ENCODE results near the gene HMMR.

Gene HMMR

DNA sequence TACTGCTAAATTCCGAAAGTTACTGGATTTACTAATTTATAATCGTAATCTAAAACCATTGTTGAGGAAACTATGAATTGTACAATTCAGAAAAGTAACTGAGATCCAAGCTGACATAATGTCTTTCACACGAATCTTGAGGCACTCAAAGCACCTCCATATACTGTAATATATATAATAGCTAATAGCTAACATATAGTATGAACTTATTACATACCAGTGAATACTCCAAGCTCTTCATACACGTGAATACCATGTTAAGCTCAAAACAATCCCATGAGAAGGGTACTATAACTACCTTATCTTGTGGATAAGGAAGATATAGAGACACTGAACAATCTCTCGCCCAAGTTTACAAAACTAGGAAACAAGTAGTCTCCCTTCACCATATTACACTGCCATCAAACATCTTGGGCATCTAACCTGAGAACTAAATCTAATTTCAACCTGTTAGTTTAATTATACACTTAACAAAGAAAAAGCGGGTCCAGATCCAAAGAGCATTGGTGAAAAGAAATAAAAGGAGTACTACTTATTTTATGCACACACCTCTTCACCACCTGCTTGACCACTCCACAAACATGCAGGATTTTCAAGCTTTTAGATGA, 1.6 kb upstream of the HMMR start:
- DNase-seq (ENCODE audit: low read depth in 2 of 2), result no peak

DNA sequence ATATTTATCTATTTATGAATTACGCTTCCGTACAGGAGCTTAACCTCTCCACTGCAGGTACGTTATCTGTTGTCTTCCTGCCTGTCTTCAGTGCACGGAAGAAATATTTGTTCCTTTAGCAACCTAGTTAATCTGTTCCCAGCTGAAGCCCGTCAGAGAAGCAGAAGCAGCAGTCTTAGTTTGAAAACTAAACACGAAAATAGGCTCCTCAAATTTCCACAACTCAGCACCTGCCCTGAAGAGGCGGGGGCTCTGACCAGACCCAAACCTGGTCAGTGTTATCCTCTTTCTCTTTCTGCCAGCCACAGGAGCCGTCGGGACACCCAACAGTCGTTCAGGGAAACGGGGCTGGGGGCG, 992 bp upstream of the HMMR start:
- DNase-seq (ENCODE audit: low read depth in 2 of 2), result no peak

DNA sequence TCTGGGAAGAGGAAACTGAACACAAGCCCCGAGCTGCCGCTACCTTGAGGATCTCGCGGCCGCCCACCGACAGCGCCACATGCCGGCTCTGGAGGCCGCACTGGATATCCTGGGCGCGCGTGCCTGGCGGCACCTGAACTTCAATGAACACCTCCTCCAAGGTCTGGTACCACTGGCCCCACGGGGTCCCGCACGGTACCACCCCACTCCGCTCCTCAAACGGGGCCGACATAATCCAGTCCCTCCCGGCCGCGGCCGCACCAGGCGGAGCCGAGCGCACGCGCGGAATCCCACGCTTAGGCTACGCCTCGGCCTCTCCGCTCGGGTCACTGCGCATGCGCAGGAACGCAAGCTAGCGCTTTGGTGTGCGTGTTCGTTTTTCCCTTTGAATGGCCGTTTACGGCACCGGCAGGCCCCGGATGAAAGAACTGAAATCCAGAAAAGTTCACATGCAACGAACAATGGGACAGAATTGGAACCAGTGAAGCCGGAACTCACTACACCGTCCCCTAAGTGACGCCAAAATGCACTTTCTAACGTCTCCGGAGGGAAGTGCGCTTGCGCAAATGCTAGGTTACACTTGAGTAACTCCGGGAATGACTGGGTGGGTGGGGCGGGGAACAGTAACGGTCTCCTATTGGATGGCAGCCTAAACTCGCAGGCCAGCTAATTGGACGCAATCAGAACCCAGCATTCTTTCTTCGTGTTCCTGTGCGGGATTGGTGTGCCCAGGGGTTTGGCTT, 442 bp upstream of the HMMR start, which contains the start of gene NUDCD2:
NUDCD2 (minus strand) TSS at position 284 of the 743 bp plus-strand sequence; CDS start at position 232, 52 bp downstream.
- DNase-seq (ENCODE audit: low read depth in 2 of 2), result peak; percentile 98

DNA sequence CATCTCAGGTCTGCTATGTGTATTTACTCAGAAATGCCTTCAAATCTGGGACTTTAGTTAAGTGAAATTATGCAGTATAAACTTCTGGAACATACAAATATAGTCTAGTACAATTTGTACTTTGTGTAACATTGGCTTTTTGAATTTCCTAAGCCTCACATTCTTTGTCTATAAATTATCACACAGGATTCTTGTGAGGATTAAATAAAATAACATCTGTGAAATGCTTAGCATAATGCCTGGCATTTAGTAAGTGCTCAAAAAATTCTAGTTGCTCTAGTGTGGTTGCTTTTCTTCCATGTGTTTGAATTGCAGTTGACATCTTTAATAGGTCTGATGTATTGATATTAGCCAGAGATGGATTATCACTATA, 2.6 kb downstream of the HMMR start:
- no peak for DNase-seq (ENCODE audit: low read depth in 2 of 2)

DNA sequence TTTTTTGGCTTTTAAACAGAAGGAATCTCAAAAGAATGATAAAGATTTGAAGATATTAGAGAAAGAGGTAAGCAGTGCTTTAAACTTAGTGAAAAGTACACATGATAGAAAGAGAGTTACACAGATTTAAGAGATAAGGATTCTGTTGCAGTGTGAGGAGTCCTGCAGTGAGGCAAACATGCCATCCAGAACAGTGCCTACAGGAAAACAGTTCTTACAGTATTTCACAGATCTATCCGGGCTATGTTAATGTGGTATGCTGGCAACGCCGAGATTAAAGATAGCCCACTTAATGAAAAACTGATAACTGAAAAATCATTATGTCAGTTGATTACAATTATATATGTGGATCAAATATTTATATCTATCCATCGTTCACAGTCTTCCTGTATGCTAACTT, 7.2 kb downstream of the HMMR start:
- no peak for DNase-seq (ENCODE audit: low read depth in 2 of 2)

DNA sequence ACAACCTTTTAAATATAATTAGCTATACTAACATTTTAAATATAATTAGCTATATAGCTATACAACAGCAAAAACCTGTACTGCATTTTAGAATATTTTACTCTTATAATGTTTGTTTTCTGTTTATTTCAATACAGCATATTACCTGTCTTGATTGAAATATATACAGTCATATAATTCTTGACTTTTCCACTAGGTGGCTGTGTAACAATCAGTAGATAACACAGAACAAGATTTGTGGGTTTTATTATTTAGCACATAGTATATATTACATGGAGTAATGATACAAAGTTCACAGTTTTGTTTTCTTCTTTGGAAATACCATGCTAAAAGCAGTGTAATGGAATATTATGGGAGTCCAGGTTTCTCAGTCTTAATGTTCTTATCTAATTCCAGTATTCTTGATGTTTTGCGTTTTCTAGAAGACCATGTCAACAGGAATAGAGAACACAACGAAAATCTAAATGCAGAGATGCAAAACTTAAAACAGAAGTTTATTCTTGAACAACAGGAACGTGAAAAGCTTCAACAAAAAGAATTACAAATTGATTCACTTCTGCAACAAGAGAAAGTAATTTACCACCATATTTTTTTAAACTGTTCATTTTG, 13.3 kb downstream of the HMMR start:
- no peak for DNase-seq (ENCODE audit: low read depth in 2 of 2)

DNA sequence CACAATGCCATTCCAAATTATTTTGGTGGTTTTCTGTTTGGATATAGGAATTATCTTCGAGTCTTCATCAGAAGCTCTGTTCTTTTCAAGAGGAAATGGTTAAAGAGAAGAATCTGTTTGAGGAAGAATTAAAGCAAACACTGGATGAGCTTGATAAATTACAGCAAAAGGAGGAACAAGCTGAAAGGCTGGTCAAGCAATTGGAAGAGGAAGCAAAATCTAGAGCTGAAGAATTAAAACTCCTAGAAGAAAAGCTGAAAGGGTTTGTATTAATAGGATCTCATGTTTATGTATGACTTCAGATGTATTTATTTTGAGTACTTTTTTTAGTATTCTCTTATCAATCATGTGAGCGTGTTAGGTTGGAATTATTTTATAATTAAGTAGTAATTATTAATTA, 15.0 kb downstream of the HMMR start:
- no peak for DNase-seq (ENCODE audit: low read depth in 2 of 2)

DNA sequence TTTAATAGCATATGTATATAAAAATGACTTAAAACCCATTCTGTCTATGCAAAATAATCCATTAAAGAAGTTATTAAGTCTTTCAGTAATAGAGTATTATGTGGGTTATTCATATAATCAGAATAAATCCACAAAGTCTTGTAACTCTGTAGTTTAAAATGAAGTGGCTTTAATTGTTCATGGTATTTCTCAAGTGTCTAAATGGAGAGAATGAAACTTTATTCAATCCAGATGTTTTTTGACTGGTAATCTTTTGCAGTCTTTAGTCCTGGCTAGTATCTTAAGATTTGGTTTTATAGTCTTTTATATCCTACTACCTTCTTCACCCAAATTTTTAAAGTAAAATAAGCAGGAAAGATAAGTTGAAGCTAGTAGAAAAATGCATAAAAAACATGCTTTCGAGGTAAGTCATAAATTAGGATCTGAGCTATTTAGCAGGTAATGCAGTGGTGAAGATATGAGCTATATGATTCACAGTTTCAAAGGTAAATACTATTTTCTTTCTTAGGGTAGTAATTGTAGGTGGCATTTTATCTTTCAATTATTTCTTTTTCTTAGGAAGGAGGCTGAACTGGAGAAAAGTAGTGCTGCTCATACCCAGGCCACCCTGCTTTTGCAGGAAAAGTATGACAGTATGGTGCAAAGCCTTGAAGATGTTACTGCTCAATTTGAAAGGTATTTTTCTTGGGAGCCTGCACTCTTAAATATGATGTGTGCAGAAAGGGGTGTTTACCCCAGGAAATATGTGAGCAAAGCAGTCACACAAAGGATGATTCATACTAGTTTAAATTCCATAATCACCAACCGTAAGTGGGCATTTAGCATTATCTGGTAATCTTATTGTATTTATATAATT, 17.9 kb downstream of the HMMR start:
- no peak for DNase-seq (ENCODE audit: low read depth in 2 of 2)

DNA sequence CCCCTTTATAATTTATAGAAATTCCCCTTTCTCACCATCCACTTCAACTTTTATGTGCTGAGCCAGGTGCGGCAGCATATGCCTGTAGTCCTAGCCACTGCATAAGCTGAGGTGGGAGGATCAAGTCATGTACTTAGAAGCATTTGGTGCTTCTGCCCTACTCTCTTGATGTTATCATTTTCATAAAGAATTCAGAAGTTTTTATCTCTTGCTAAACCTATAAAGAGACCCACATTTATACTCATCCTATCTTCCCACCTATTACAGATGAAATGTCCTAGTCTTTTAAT, 18.5 kb downstream of the HMMR start:
- no peak for DNase-seq (ENCODE audit: low read depth in 2 of 2)

DNA sequence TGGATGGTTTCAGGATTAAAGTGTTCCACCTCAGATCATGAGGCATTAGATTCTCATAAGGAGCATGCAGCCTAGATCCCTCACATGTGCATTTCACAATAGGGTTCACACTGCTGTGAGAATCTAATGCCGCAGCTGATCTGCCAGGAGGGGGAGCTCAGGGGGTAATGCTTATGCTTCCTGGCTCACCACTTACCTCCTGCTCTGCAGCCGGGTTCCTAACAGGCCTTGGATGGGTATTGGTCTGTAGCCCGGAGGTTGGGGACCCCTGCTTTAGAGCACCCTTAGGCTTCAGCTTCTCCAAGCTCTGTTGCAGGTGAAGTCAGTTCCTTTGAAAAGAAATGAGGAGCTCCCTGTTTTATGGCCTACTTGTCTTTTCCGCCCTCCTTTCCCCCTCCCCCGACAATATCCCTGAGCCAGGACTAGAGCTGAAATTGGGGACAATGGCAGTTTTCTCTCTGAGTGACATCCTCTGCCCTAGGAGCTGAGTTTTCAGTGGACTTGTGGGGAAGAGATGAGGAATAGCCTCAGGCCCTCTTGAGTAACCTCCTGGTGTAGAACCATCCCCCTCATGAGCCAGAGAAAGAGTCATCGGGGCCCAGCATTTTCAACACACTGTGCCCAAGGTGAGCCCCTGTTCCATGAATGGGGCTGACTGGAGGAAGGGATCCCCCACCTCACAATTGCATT, 28.8 kb downstream of the HMMR start:
- DNase-seq (ENCODE audit: low read depth in 2 of 2), result no peak

DNA sequence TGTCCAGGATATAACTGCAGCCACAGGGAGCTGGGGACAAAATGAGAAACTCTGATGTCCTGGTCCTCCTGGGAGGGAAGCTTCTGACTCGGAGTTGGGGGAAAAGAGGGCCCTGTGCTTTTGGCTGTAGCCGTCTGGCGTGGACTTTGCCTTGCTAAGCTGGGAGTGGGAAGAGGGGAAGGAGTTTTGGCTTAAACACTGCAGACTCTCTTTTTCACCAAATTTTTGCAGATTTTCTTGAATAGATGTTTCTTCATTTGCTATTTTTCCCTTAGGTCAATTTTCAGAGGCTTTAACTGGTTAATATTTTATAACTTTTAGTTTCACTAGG, 29.3 kb downstream of the HMMR start:
- no peak for DNase-seq (ENCODE audit: low read depth in 2 of 2)

DNA sequence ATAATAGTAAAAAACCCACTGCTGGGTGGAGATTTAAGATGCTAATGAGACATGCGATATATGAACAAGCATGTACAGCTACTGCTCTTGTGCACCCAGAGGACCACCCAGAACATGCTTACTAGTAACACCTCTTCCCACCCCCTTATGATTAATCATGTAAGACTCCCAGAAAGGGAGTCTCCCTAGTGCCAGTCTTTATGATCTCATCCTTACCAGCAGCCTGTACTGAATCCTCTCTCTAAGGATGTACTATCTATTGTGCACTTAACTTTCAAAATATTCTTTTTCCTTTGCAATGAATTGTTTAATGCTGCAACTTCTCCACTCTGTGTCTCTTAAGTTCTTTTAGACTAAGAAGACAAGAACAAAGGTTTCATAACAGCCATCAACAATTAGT, 35.9 kb downstream of the HMMR start:
- DNase-seq (ENCODE audit: low read depth in 2 of 2), result no peak

DNA sequence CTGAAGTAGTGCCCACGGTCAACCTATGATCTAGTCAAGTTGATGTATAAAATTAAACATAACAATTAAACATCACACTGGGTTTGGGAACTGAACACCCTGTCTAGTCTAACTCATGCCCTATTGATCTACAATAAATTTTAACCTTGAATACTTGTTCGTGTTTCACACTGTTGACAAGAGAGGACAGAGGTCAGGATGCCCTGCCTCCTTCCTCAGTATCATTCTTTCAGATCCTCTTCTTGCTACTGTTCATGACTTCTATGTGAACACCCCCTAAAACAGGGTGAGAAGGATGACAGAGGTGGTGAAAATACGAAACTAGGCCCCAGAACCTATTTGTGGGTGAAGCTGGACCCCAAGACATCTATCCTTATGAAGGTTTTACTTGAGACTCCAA, 36.9 kb downstream of the HMMR start:
- DNase-seq (ENCODE audit: low read depth in 2 of 2), result no peak

DNA sequence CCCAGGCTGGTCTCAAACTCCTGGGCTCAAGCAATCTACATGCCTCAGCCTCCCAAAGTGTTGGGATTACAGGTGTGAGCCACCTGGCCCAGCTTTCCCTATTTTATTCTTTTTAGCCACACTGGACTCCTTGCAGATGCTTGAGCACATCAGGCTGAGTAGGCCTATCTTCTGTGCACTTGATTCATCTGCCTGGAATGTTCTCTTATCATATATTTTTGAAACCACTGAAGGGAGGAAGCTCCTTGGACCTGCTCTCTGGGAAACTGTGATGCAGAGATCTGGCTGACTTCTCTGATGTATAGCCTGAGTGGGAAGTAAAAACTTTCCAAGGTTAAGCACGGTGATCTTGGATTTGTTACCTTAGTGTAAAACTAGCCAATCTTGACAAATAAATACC, 38.5 kb downstream of the HMMR start:
- no peak for DNase-seq (ENCODE audit: low read depth in 2 of 2)

DNA sequence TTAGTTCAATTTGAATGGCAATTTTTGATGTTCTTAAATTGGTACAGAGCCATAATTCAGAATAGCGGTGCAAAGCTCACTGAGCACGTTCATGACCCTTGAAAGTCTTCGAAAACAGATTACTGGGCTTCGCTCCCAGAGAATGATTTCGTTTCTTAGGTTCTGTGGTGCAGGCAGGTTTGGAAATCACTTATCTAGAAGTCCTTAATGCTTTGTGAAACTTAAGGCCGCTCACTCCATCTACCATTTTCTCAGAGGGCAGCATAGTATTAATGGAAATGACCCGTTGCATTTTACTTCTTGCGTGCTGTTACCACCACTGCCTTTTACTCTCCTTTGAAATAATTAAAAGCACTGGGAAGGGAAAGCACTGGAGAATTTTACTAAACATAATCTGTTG, 42.1 kb downstream of the HMMR start:
- DNase-seq (ENCODE audit: low read depth in 2 of 2), result no peak

DNA sequence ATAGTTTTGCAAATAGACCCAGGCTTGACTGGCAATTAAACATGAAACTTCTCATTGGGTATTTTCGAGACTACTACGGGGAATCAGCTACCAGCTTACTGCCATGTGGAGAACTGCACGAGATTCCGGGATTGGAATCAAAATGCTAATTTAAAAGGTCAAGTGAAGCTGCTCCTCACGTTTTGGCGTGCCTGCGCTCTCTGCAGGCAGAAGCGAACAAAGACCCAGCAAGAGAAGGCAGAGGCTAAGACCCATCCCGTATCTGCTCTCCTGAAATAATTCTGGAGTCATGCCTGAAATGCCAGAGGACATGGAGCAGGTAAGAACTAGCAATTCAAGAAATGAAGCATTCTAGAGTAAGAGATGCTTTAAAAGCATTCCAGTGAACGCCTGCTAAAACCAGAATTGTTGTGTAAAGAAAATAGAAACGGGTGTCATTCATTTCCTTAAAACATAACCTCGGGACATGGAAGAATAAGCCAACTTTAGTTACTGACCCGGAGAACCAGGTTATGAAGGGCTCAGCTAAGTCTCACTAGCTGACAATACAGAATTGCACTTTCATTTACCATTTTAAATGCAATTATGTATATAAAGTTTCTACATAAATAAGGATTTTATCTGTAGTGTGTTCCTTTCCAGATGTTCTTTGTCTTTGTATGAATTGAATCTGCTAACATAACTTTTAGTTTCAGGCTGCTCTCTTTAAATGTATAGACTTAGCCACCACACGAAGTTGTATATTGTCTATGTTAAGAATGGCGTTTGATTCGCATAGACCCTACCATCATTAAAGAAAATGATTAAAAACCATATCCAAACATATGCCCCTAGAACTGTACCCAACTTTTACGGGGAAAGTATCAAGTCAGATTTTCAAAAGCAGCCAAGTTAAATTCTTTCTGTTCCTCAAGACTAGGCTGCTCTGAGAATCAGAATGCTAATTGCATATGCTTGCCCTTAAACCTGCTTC, 43.0 kb downstream of the HMMR start:
- peak; percentile 61 to 69 for DNase-seq (ENCODE audit: low read depth in 2 of 2)

DNA sequence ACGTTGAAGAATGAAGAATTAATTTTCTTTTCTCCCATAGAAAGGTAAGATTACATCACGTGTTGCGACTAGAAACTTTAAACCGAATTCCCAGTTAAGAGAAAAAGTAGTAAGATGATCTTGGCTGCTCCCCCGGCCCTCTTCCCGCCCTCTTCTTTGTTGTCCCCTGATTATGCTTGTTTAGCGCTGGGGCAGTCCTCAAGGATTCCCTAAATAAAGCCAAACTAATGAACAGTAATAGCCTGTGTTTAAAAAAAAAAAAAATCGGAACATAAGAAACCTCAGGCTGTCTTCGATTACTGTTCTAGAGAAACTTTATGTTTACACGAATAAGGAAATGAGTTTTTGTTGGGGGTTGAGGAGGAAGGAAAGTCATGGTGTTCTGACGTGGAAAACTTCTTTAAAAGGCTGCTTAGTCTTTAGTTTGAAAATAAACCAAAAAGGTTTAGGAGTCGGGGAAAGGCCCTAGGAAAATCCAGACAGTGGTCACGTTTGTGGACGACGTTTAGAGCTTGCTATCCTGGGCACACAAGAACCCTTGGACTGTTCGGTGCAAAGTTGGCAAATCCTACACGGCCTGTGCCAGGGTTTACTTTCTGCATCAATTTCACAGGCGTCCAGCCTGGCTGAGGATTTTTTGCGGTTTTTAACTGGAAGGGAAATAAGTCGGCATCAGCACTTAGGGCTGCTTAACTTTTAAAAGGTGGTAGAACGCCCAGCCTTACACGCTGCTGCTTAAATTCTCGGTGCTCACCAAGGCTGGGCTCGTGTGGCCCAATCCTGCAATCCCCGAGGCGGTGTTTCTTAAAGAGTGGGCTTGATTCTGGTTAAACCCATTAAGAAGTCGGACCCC, 43.9 kb downstream of the HMMR start:
- no peak for DNase-seq (ENCODE audit: low read depth in 2 of 2)

DNA sequence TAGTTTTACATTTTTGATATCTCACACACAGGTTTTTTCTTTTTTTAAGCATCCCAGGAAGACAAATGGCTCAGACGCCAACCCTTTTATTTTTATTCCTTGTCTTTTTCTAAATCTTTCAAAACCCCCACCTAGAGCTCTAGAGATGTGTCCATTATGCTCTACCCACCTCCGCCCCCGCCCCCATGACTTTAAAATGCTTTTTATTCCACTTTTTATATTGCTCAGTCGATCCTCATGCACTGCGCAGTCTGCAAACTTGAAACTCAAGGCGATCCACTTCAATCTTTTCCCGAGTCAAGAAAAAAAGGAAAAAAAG, 44.6 kb downstream of the HMMR start:
- DNase-seq (ENCODE audit: low read depth in 2 of 2), result no peak

DNA sequence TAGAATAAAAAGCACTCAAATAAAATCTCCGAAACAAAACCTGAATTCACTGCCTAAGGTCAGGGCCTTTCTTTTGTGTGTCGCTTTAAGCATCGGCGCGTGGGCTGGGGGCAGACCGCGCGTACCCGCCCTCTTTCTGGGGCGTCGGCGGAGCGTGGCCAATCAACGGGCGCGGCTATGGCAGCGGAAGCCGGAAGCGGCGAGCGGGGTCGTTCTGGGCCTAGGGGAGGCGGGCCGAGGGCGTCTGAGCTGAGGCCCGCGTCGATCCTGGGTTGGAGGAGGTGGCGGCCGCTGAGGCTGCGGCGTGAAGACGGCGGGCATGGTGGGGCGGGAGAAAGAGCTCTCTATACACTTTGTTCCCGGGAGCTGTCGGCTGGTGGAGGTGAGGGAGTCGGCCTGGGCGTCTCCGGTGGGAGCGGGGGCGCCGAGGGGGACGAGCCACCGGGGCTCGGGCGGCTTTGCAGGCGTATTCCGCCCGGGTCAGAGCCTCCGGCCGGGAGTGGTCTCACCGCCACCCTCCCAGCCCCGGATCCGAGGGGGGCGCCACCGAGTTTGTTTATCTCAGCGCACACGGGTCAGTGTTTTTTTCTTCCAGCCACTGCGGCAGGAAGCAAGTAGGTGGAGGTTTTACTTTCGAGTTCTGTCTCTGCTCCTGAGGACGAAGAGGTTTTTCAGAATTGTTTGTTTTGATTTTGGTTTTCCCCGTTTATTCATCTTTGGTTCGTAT, 45.1 kb downstream of the HMMR start, which contains the start of gene MAT2B:
MAT2B (plus strand) TSS at position 252 of the 727 bp plus-strand sequence; CDS start at position 320, 68 bp downstream.
- peak; percentile 84 to 88 for DNase-seq (ENCODE audit: low read depth in 2 of 2)
